ENCODE data around the gene SDK1.

Gene SDK1

DNA sequence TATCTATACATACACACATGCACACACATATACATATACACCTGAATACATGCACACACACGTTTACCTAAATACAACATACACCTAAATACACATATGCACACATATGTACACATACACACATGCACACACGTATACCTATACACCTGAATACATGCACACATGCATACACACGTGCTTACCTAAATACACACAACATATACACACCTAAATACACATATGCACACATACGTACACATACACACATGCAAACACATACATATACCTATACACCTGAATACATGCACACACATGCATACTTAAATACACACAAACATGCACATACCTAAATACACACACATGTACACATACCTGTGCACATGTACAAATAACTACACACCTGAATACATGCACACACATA, 947.2 kb downstream of the SDK1 start:
- H3K4me1 ChIP-seq (ENCODE audit: control insufficient read depth, insufficient read depth, low read length), result no peaks in the 10 kb centered on the region
- no peak overlapping the region for H3K27ac ChIP-seq (ENCODE audit: extremely low read depth, low read depth, low read length)
- H3K36me3 ChIP-seq (ENCODE audit: control insufficient read depth in 2 of 2, insufficient read depth in 1 of 2, low read length in 2 of 2), result no peaks in the 10 kb centered on the region
- CTCF ChIA-PET, result no interaction called here
- POLR2A ChIA-PET, result no interaction called here
- no peaks in the 10 kb centered on the region for H3K9me3 ChIP-seq (ENCODE audit: control insufficient read depth, insufficient read depth, low read depth, low read length)
- H3K4me3 ChIP-seq (ENCODE audit: low read depth, low read length), result no peak overlapping the region
- TF ChIP-seq, protein P1, sequence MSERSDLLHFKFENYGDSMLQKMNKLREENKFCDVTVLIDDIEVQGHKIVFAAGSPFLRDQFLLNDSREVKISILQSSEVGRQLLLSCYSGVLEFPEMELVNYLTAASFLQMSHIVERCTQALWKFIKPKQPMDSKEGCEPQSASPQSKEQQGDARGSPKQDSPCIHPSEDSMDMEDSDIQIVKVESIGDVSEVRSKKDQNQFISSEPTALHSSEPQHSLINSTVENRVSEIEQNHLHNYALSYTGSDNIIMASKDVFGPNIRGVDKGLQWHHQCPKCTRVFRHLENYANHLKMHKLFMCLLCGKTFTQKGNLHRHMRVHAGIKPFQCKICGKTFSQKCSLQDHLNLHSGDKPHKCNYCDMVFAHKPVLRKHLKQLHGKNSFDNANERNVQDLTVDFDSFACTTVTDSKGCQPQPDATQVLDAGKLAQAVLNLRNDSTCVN (tag by site-specific recombination; optimal IDR thresholded peaks at IDR 0.05), result no peak
- TF ChIP-seq ZNF341 (tag by site-specific recombination; IDR thresholded peaks at IDR 0.05; ENCODE audit: low read depth) (no peak), SCRT2 (tag by site-specific recombination; IDR thresholded peaks at IDR 0.05) (no peak), ZNF132 (tag by site-specific recombination; IDR thresholded peaks at IDR 0.05; ENCODE audit: borderline replicate concordance) (no peak), ZFP37 (tag by site-specific recombination; IDR thresholded peaks at IDR 0.05) (no peak), ZNF211 (tag by site-specific recombination; IDR thresholded peaks at IDR 0.05; ENCODE audit: low read depth) (no peak), ZNF239 (tag by site-specific recombination; IDR thresholded peaks at IDR 0.05) (no peak), ZNF596 (tag by site-specific recombination; IDR thresholded peaks at IDR 0.05) (no peak), ZNF302 (tag by site-specific recombination; IDR thresholded peaks at IDR 0.05; ENCODE audit: low read depth) (no peak), GLI4 (tag by site-specific recombination; IDR thresholded peaks at IDR 0.05) (no peak), ZNF629 (tag by site-specific recombination; IDR thresholded peaks at IDR 0.05) (no peak), ZNF223 (tag by site-specific recombination; IDR thresholded peaks at IDR 0.05) (no peak), ZNF571 (tag by site-specific recombination; IDR thresholded peaks at IDR 0.05) (no peak), ZNF529 (tag by site-specific recombination; IDR thresholded peaks at IDR 0.05; ENCODE audit: insufficient replicate concordance) (no peak)

DNA sequence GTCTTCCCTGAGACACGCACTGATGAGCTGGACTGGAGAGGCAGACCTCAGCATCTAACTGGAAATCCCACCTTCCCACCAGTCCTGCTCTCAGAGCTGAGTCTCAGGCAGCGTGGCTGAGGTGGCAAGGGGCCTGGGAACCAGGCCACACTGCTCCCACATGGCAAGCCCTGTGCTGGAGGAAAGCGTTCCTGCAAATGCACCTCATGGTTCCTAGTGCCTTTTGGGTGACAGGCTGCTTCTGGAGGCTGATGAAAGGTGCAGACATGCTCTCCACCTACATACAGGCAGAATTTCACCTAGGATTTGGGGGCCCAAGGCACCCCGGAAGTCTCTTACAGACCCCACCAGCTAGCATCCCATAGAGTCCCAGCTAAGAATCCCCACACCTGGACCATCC, 948.2 kb downstream of the SDK1 start:
- no peak overlapping the region for H3K27ac ChIP-seq (ENCODE audit: extremely low read depth, low read depth, low read length)
- H3K36me3 ChIP-seq (ENCODE audit: control insufficient read depth in 2 of 2, insufficient read depth in 1 of 2, low read length in 2 of 2), result no peaks in the 10 kb centered on the region
- H3K4me3 ChIP-seq (ENCODE audit: low read depth, low read length), result no peak overlapping the region
- no peak for TF ChIP-seq ZNF792 (tag by site-specific recombination; IDR thresholded peaks at IDR 0.05)
- TF ChIP-seq ZNF473 (tag by site-specific recombination; IDR thresholded peaks at IDR 0.05), result no peak
- no peak for TF ChIP-seq ZNF138 (tag by site-specific recombination; IDR thresholded peaks at IDR 0.05; ENCODE audit: borderline replicate concordance)
- TF ChIP-seq SP3 (tag by site-specific recombination; IDR thresholded peaks at IDR 0.05), result no peak
- TF ChIP-seq, protein P2, sequence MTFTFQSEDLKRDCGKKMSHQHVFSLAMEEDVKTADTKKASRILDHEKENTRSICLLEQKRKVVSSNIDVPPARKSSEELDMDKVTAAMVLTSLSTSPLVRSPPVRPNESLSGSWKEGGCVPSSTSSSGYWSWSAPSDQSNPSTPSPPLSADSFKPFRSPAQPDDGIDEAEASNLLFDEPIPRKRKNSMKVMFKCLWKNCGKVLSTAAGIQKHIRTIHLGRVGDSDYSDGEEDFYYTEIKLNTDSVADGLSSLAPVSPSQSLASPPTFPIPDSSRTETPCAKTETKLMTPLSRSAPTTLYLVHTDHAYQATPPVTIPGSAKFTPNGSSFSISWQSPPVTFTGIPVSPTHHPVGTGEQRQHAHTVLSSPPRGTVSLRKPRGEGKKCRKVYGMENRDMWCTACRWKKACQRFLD (tag by site-specific recombination; IDR thresholded peaks at IDR 0.05), result no peak
- no peak for TF ChIP-seq ZNF366 (tag by site-specific recombination; conservative IDR thresholded peaks at IDR 0.05)
- no peak for TF ChIP-seq ZNF658 (tag by site-specific recombination; IDR thresholded peaks at IDR 0.05)
- TF ChIP-seq, protein P1 (tag by site-specific recombination; optimal IDR thresholded peaks at IDR 0.05), result no peak
- TF ChIP-seq ZSCAN30 (tag by site-specific recombination; IDR thresholded peaks at IDR 0.05), result no peak
- no peak for TF ChIP-seq ZNF510 (tag by site-specific recombination; IDR thresholded peaks at IDR 0.05; ENCODE audit: insufficient replicate concordance)
- no peak for TF ChIP-seq ZNF548 (tag by site-specific recombination; IDR thresholded peaks at IDR 0.05)
- no peak for TF ChIP-seq ZNF585B (tag by site-specific recombination; IDR thresholded peaks at IDR 0.05)
- TF ChIP-seq ZNF544 (tag by site-specific recombination; IDR thresholded peaks at IDR 0.05), result no peak
- no peak for TF ChIP-seq ZNF423 (tag by site-specific recombination; IDR thresholded peaks at IDR 0.05)
- TF ChIP-seq ZNF335 (tag by site-specific recombination; conservative IDR thresholded peaks at IDR 0.05), result no peak
- no peak for TF ChIP-seq ZNF626 (tag by site-specific recombination; IDR thresholded peaks at IDR 0.05)
- no peak for TF ChIP-seq ZNF600 (tag by site-specific recombination; IDR thresholded peaks at IDR 0.05)
- no peak for TF ChIP-seq KLF9 (tag by site-specific recombination; IDR thresholded peaks at IDR 0.05; ENCODE audit: low read depth)
- no peaks in the 10 kb centered on the region for H3K9me3 ChIP-seq (ENCODE audit: control insufficient read depth, insufficient read depth, low read depth, low read length)
- ChIA-PET POLR2A (no interaction called here), CTCF (interaction anchor here (0.6 kb wide), 2 partner anchors 529 to 1523 kb away, joined by 3 to 5 read pairs; no protein-coding TSS in a partner anchor)
- H3K4me1 ChIP-seq (ENCODE audit: control insufficient read depth, insufficient read depth, low read length), result no peaks in the 10 kb centered on the region

Measured in HEK293 (cell line).